Activated T-cell treated with anti-CD3 and anti-CD28 coated beads for 4 hours (primary cell): Measurements from ENCODE around the gene HBS1L.

Source experiments
- DNase-seq: peaks from one replicate; pipeline ENCODE4 v3.0.0-alpha.2; 2020

HBS1L gene

DNA sequence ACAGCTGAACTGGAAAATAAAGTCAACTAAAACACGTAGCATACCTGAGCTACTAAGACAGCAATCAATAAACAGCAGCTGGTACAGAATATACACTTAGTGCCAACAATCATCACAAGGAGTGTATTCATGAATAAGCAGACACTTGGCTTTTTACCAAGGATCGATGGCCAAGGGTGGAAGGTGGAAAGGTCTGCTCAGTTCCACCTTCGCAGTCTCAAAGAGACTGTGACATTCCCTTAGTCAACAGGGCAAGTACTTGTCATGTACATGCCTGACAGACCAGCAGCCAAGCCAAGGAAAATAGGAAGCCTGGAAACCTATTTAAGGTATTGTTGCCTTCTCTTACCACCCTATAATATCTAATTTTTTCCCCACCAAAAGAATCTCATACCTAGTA is 21.4 kb downstream of the HBS1L start:
- no peak for DNase-seq

DNA sequence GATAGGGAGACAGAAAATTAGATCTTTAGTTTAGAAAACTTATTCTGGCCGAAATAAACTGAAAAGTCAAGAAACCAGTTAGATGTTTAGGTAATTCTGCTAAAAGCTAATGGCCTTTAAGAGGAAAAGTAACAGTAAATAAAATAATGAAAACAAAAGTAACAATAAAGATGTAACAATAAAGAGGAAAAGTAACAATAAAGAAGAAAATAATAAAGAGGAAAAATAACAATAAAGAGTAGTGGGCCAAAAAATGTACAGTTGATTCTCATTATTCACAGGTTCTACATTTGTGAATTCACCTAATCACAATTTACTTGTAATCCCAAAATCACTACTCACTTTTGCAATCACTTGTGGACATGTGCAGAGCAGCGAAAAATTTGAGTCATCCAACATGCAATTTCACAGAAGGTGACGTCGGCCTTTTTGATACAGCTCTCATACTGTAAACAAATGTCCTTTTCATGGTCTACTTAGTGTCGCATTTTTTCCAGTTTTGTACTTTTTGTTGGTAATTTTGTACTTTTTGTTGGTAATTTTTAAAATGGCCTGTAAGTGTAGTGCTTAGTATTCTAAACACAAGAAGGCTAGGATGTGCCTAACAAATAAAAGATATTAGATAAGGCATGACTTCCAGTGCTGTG is 24.0 kb downstream of the HBS1L start:
- no peak for DNase-seq

DNA sequence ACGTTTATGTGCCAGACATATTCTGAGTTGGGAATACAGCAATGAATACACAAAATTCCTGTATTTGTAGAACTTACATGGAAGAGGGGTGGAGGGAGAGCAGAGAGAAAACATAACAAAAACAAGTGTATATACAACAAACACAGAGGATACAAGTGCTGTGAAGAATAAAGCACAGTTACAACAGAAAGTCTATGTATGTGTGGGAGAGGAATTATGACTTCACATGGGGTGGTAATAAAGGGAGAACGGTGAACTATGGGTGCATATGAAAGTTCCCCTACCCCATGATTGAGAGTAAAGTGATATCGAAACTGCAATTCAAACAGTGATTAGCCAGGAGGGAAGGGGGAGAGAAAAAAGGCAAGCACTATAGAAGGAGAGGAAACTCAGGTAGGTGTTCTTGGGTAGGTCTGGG is 24.6 kb downstream of the HBS1L start:
- DNase-seq, result no peak

DNA sequence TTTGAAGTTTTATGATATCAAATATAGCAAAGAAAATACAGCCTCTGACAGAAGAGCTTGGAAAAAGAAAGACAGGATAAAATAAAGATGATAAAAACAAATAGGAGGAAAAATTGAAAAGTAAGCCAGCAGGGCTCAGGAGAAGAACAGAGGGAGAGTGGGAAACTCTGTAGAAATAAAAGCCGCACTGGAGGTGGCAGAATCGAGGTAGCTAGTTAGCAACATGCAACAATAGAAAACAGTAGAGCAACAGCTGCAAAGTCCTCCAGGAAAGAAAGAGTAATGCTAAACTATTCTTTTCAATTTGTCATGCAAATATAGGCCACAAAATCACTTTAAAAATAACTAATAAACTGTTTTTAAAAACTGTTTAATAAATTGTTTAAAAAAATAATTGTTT is 28.8 kb downstream of the HBS1L start:
- no peak for DNase-seq

DNA sequence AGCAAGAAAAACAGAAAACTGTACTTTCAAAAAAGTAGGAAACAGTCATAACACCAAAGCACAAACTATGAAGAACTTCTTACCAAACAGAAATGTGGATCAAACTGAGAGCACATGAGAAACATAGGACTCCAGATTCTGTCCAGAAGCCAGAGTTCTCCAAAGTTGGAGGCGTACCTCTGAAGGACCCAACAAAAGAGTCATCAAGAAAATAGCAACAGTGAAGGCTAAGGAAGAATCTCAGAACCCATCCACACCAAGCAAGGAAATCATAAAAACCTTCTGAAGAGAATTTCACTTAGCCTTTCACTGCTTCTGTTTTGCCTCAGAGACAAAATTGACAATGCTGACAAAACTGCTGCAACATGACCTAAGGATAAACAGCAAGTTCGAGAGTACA is 29.4 kb downstream of the HBS1L start:
- no peak for DNase-seq

DNA sequence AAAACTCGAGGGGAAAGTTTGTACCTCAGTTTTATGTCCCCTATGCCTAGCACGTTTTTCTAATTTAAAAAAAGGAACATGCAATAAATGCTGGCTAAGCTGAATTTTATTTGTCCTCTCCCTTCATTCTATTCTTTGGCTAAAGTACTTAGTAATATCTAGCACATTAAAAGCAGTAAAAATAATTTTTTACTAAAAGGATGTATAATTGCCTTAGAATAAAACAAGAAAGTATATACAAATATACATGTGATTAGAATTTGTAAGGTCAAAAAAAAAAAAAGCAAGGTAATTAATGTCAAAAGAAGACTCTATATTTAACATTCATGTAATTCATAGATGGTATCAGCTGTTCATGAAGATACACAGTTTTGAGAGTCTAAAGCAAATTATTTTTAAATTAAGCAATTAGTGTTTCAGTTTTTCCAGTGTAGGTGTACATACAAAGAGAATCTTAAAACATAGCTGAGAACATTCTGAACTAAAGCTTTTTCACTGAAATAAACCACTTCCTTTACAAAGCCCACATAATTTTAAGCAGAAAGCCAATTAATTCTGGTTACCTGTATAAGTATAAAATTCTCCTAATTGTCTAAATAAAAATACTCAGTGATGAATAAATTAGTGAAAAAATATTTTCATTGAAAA is 32.4 kb downstream of the HBS1L start:
- no peak for DNase-seq

DNA sequence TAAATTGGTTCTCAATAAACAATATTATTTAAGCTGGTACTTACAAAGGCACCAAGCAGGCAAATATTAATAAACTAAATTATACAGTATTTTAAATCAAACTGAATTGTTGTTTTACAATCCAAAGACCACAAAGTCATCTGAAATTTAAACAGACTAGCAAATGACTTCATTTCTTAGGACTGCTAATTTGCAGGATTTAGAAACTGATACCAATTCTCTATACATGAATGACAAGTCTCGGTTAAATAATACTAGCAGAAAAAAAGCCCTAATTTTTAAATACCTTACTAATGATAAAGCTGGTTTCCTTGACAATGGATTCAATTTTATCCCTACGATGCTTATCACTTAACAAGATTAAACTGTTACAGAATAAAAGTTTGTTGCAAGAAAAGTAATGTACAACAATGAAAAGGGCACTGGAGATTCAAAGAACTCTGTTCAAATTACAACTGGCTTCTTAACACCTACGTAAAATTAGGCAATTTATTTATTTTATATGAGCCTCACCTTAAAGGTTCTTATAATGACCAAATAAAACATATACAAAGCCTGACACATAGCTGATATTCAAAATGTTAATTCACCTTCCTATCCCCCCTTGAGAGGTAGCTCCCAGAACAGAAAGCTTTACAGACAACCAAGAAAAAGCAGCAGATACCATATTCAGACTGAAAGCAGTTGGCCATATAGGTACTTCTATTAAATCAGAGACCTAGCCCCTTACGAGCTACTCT is 33.1 kb downstream of the HBS1L start:
- DNase-seq, result no peak

DNA sequence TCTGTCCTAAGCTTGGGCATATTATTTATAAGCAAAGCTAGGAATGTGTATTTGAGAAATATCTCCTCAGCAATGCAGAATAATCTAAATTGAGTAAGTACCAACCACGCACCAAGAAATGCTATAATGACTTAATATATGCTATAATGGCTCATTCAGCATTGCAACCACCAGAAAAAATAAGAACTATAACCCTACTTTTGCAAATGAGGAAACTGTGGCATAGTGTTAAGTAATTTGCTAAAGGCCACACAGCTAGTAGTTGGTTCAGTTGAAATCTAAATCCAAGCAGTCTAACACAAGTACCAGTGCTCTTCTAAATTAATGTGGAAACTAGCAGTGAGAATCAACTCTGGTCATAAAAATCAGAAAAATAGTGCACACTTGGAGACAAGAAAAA is 35.7 kb downstream of the HBS1L start:
- no peak for DNase-seq

DNA sequence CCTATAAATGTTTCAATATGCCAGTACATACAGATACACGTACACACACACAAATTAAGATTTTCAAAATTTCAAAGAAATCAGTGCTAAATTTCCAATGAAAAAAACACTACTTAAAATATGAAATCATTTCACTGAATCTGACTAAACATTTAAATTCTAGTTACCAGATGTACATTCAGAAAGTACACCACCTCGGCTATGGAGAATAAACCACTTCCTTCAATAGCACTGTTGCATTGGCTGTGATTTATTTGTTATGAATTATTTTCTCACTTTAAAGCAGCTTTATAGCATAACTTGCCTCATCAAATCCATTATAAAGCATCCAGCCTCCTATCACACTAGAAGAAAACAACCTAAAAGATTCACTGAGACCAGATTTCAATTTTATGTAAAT is 36.6 kb downstream of the HBS1L start:
- no peak for DNase-seq

DNA sequence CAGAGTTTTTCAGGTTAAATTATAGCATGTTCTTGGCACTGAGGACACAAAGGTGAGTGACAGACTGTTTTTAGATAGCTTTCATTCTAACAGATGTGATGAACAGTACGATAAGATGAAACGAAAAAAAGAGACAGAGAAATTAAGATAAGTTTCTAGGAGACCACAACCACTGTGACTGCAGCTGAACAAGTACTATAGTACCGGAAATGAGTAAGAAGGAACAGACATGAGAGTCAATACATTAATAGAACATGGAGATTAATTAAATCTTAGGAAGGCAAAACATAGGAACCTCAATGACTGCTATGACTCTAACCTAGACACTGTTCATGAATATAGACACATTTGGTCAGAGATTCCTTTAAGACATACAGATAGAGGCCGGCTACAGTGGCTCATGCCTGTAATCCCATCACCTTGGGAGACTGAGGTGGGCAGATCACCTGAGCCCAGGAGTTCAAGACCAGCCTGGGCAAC is 40.2 kb downstream of the HBS1L start:
- DNase-seq, result no peak

DNA sequence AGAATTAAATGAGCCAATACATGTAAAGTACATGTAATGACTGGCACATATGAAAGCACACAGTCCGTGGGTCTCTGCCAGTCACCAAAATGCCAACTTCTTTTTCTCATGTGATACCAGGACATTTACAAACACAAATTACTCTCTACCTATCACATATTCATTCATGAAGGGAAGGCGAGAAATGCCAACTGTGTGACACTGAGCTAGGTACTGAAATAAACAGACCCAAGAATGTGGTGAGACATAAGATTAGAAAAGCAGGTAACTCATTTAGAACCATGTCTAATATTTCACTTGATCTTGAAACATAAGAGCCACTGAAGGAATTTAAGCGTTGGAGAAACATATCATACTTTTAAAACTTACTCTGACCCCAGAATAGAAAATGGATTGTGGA is 41.4 kb downstream of the HBS1L start:
- no peak for DNase-seq

DNA sequence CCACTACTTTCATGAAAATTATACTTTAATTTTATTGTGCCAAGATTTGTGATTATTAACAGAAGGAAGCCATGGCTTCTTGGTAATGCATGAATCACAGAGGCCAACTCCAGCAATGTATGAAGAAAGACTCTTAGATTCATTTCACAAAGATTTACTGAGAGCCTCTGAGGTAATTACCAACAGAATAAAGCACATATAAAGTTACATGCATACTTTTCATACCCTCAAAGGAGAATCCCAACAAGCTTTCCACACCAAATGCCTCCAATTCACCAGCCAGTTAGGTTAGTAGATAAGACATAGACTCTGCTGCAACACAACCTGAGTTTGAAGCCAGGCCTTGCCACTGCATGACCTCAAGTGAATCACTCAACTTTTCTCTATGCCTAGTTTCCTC is 41.9 kb downstream of the HBS1L start:
- no peak for DNase-seq

DNA sequence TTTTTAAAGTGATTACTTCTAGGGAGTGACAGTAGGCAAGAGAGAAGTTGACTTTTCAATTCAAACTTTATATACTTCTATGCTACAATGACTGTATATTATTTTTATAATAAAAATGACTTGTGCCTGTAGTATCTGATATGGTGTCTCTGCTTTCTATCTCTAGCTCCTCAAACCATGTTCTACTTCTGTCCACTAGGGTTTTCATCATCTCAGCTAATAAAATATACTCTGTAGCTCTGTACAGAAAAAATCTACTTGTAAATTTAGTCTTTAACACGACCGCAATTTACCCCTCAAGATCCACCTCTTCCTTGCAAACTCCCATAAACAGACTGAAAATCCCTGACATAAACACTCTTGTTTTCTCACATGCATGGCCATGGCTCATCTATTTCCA is 42.3 kb downstream of the HBS1L start:
- no peak for DNase-seq

DNA sequence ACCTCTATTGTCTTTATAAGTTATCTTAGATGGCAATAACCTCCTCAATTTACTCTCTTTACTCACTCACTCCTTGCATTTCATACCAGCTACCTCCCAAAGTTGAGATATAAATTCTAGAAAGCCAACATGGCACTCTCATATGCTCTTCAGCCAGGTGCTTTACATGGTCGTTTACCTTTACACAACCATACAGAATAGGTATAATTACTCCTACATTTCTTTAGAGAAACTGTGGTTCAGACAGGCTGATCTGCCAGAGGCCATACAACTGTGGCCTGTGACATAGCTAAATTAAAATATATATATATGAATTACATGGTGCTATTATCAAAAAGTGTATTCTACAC is 45.7 kb downstream of the HBS1L start:
- no peak for DNase-seq

DNA sequence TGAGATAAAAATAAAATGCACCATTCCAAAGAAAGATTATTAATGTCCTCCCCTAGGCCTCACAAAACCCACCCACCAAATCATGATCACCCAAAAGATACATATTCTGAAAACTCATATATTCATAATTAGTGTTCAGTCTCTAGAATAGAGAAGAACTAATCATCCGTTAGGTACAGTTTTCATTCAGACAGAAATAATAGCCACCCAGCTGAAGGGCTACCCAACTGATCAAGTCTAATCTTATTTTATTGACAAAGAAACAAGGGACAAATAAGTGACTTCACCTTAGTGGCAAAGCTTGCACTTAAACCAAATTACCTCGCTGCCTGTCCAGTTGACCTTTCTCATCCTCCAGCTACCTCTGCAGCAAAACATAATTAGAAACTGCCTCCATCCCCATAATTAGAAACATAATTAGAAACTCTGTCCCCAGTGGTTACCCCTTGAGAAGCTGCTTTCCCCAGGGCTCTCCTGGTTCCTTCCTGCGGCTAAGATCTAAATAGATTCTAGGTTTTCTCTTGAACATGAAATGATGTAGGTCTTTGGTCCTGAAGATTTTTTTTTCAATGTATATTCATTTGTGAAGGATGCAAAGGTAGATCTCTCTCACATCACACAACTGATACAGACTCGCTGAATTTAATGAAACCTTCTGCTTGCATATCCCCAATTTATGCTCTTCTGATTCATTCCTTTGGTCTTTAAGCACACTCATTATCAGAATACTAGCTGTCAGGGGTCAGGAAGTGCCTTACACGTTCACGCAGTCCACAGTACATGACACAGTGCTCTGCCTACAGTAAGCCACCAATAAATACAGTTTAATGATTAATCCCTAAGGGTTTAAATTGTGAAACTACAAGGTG is 46.3 kb downstream of the HBS1L start:
- no peak for DNase-seq

DNA sequence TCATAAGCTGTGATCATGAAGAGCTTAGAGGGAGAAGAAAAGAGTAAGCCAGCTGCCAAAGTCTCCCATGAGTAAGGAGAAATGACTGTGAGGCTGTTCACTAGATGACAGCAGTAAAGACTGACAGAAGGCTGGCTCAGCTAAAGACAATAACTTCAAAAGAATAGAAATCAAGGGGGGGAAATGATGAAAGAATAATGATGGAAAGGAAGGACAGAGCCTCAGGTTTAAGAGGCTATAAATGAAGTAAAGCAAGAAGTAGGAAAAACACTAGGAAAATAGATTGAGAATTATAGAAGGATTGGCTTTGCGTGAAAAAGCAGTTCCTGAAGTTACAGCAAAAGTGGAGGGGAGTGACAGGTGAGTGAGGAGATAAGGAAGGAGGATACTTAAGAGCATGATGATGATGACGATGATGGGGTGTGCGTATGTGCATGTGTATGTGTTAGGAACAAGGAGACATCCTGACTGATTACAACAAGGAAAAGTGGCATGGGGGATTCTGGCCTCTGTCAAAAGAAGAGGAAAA is 48.2 kb downstream of the HBS1L start:
- no peak for DNase-seq

DNA sequence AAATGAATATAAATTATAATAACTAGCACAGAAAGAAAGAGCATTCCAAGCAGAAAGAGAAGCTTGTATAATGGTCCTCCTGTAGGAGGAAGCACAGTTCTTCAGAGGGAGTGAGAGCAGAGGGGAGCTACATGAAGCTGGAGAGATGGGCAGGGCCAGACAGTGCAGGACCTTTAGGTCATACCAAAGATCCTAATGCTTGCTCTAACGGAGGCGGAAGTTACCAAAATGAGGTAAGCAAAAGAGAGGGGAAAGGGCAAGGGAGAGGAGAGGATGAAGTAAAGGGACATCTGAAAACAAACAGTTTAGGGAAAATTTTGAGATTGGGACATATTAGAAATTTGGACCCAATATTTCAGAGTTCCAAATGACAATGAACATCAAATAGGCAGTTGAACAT is 50.2 kb downstream of the HBS1L start:
- DNase-seq, result no peak

DNA sequence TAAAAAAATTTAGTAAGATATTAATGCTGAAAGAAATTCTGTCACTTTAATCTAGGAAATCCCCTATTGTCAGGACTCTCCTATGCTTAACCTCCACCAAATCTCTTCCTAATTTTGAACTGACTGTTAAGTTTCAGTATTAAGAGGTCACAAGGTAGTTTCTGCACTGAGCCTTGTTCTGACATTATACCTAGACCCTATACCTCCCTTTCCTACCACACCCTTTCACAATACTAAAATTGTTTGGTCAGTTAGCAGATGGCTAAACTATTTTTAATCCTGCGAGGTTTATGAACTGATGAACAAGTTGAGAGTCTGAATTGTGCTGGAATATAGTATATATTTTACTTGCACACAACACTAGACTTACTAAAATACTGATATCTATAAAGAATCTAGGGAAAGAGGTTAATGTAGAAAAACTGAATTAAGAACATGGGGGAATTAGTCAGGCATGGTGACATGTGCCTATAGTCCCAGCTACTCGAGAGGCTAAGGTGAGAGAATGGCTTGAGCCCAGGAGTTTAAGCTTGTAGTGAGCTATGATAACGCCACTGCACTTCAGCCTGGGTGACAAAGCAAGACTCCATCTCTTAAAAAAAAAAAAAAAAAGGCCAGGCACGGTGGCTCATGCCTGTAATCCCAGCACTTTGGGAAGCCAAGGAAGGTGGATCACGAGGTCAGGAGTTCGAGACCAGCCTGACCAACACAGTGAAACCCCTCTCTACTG is 51.5 kb downstream of the HBS1L start:
- no peak for DNase-seq

DNA sequence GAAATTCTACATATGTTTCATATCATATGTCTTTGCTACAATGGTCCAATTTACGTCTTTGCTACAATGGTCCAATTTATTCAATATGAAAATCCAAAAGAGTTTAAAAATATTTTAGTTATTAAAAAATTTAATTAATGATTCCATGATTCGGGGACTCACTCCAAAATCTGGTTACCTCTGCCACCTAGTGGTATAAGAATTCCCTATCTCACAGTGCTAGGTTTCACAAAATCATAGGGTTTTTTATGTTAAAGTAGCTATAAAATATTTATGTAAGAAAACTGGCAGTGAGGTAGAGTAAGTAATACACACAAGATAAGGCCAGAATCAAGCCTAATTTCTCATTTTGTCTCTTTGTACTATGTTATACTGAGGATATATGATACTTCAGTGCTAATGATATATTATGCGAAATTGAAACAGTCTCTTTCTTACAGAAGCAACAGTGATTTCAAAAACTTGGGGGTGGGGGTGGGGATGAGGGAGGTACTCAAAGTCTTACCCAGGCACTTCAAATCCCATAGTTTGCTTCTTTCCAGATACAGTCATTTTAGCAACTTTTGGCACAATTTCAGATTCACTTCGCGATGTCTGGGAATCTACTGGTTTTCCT is 52.3 kb downstream of the HBS1L start:
- no peak for DNase-seq

DNA sequence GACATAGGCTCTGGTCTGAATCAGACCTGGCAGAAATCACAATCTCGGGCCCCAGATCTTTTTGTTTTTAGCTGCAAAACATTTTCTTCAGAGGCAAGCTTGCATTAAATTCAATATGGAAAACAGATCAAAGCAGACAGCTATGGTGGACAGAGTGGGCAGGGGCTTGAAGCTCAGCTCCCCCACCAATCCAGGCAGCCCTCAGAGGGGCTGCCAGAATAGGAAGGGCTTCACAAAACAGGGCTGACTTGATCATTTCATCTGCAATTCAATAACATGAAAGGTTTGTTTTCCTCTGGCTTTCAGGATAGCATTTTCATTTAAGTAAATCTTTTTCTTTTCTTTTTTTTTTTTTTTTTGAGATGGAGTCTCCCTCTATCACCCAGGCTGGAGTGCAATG is 55.5 kb downstream of the HBS1L start:
- no peak for DNase-seq

DNA sequence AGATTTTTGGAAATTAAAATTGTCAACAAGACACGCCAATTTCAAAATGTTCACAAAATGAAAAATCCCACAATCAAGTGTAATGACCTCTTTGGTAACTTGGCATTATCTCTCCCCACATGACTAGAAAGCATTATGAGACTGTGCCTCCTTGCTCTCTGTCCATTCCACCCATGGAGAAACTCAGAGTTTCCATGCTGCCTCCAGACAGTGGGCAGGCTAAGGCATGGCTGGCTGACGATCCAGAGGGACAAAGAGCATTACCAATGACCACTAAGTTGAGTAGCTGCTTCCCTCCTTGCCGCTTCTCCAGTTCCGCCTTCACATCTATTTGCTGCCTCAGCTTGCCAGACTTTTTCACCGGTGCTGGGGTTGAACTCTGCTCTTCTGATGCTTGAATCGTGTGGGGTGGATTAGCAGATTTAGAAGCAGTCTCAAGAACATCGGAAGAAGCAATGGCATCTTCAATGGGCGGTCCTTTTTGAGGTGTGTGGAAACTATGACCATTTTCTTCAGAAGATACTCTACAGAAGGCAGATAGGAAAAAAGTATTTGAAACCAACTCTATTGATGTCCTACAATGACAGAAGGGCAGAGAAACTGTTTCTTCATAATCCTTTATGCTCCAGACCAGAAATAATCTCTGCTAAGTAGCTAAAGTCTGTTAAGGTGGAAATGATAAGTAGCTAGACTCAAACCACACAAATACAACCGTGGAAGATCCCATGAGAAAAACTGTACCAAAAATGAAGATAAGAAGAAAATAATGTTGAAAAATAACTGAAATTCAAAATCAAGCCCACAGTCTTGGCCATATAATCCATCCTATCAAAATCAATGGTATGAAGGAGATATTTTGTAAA is 57.3 kb downstream of the HBS1L start:
- no peak for DNase-seq
